Mucosa of descending colon (tissue), 3 donors: ENCODE data around the gene IFFO2. TPM values are rescaled to one million over a fixed set of nuclear protein-coding genes. Genes with fewer than 3 reads are reported as not detected.
A peak's percentile ranks its signal among the peaks of the same experiment; 100 is the strongest.

Experiments
- ATAC-seq: fragments of 200-7000 bp; cut with Tn5 transposase; one replicate; pipeline ENCODE4 v1.9.1; 2020; ENCODE audit warnings: mild to moderate bottlenecking, moderate library complexity
- DNase-seq, 3 donors: peaks; one replicate each; pipeline ENCODE4 v3.0.0-alpha.2; 2020
- H3K36me3 ChIP-seq: fragments of 200-600 bp; one replicate; pipeline ENCODE4 v1.8.0; 2021; ENCODE audit warnings: low read depth, mild to moderate bottlenecking
- H3K4me1 ChIP-seq: fragments of 200-600 bp; one replicate; pipeline ENCODE4 v1.8.0; 2021; ENCODE audit warnings: low read depth, mild to moderate bottlenecking
- H3K4me3 ChIP-seq: fragments of 200-600 bp; one replicate; pipeline ENCODE4 v1.8.0; 2021; ENCODE audit warnings: mild to moderate bottlenecking
- H3K9me3 ChIP-seq: fragments of 200-600 bp; one replicate; pipeline ENCODE4 v1.8.0; 2021; ENCODE audit warnings: mild to moderate bottlenecking
- intact Hi-C, 2 donors: fragments of 100-400 bp; cut with DNase I in 1 of 2; cut with micrococcal nuclease in 1 of 2; formaldehyde crosslinking; loops; one replicate each; pipeline versions ENCODE4 v1.11.0 to v1.11.1; 2022; cut with DNase I, micrococcal nuclease
- total RNA-seq, 3 donors: library from RNA; stranded (reverse); fragmentation: NEBNext Ultra II Directional in 2 of 3; extraction: Animal tissue kit (Norgen Biotek cat#: 25700) in 2 of 3; gene quantifications; one replicate each; pipeline versions ENCODE4 v1.2.1 to v1.2.4, GENCODE V29; 2021 to 2023
- TF ChIP-seq, protein P1 (sequence below): fragments of 200-600 bp; IDR thresholded peaks from one replicate; pipeline ENCODE4 v1.8.0; 2022; ENCODE audit warnings: antibody characterized with exemption, mild to moderate bottlenecking
- donor health status: DM: no; HTN: no; CAD: no; lungs with moderate emphysema.
- donor health status: DM: no; HTN: no; CAD: no.
- donor health status: DM: no; HTN: yes; CAD: no.

Gene IFFO2
- total RNA-seq, 3 donors from 2014 or later: 13.1 to 19.0 (median 15.5) TPM

DNA sequence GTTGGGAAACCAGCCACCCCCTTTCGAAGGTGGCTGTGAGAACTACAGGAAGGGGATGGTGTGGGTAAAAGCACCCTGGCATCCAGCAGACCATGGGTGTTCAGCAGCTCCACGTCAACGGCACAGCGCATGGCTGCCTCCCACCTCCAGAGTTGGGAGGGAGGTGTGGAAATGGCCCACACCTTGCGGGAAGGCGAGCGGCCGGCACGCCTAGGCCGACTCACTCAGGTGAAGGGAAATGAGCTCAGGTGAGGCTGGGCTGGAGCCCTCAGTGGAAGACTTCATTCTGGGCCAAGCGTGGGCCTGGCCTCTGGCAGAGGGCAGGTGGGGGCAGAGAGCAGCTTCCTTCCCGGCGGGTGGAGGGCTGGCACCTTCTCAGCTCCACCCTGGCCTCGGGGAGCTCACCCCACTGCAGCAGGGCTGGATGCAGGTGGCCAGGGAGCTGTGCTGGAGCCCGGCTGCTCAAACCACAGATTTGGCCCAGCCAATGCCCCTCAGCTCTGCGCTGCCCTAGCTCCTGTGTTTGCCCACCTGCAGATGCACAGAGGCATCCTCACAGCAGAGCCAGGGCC lies 29.3 kb downstream of the IFFO2 start:
- intact Hi-C loops: no loop called here
- DNase-seq (peak in 2 of 3 donors; percentile 48 to 70), ATAC-seq (peak; percentile 36)
- H3K4me3 ChIP-seq: no peak overlapping the region
- no peaks in the 10 kb centered on the region for H3K9me3 ChIP-seq
- H3K4me1 ChIP-seq: peaks cover 29% of the 10 kb centered on the region
- TF ChIP-seq, protein P1, sequence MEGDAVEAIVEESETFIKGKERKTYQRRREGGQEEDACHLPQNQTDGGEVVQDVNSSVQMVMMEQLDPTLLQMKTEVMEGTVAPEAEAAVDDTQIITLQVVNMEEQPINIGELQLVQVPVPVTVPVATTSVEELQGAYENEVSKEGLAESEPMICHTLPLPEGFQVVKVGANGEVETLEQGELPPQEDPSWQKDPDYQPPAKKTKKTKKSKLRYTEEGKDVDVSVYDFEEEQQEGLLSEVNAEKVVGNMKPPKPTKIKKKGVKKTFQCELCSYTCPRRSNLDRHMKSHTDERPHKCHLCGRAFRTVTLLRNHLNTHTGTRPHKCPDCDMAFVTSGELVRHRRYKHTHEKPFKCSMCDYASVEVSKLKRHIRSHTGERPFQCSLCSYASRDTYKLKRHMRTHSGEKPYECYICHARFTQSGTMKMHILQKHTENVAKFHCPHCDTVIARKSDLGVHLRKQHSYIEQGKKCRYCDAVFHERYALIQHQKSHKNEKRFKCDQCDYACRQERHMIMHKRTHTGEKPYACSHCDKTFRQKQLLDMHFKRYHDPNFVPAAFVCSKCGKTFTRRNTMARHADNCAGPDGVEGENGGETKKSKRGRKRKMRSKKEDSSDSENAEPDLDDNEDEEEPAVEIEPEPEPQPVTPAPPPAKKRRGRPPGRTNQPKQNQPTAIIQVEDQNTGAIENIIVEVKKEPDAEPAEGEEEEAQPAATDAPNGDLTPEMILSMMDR: no peak
- no peaks in the 10 kb centered on the region for H3K36me3 ChIP-seq

DNA sequence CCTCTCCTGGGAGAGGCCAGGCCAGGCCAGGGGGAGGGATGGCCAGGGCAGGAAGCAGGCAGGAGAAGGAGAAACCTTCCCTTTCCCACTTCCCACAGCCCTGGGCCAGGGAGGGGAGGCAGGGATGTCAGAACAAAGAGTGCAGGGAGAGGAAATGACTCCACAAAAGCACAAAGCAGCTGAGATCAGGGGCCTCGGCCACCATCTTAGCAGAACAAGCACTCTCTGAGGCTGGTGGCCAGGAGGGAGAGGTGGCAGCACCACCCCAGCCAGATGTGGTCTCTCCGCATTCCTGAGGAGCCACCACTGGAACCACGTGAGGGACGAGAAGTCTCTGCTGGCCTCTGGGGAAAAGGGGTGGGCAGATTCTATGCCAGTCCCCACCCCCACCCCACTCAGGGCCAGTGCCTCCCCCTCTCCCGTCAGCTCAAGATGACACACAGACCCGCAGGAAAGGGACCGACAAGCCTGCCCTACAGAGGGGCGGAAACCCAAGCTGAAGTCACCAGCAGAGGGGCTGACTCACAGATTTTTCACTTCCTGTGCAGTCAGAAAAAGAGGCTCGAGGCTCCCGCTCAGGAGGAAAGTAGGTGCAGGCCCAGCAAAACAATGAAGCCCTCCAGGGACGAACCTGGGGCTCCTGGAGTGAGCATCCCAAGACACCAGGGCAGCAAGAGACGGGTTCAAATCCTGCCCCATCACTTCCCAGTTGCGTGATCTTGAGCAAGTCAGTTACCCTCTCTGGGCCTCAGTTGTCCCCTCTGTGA lies 30.0 kb downstream of the IFFO2 start:
- DNase-seq (peak; percentile 56 to 83 (median 59)), ATAC-seq (peak; percentile 71)
- TF ChIP-seq, protein P1: no peak
- intact Hi-C loops: no loop called here
- Histone ChIP-seq H3K9me3 (no peaks in the 10 kb centered on the region), H3K4me1 (peaks cover 29% of the 10 kb centered on the region), H3K36me3 (no peaks in the 10 kb centered on the region), H3K4me3 (no peak overlapping the region)

GRCh38 chr1:18925279-18925678 lies 31.2 kb downstream of the IFFO2 start:
- H3K36me3 ChIP-seq: no peaks in the 10 kb centered on the region
- ATAC-seq (no peak), DNase-seq (no peak)
- TF ChIP-seq, protein P1: no peak
- no peaks in the 10 kb centered on the region for H3K9me3 ChIP-seq
- intact Hi-C loops: no loop called here
- no peak overlapping the region for H3K4me3 ChIP-seq
- H3K4me1 ChIP-seq: peaks cover 29% of the 10 kb centered on the region

- intact Hi-C loops: no loop called here
- no peaks in the 10 kb centered on the region for H3K9me3 ChIP-seq
- no peaks in the 10 kb centered on the region for H3K36me3 ChIP-seq
- peaks cover 29% of the 10 kb centered on the region for H3K4me1 ChIP-seq
- TF ChIP-seq, protein P1: no peak
- H3K4me3 ChIP-seq: no peak overlapping the region
- no peak for ATAC-seq
- DNase-seq: no peak
Measured at GRCh38 chr1:18924221-18924691, 32.2 kb downstream of the IFFO2 start.

GRCh38 chr1:18923756-18924211 lies 32.7 kb downstream of the IFFO2 start:
- no peak for DNase-seq
- Histone ChIP-seq H3K9me3 (no peaks in the 10 kb centered on the region), H3K4me1 (peaks cover 29% of the 10 kb centered on the region), H3K4me3 (no peak overlapping the region), H3K36me3 (no peaks in the 10 kb centered on the region)
- no peak for ATAC-seq
- TF ChIP-seq, protein P1: no peak
- intact Hi-C loops: no loop called here
